ENCODE results near the gene ICA1.
"Not testable (repeated sequence)": the region's sequence is repeated elsewhere in the genome, so short reads cannot be mapped to it uniquely, and the experiment has no call there.

ICA1 gene

DNA sequence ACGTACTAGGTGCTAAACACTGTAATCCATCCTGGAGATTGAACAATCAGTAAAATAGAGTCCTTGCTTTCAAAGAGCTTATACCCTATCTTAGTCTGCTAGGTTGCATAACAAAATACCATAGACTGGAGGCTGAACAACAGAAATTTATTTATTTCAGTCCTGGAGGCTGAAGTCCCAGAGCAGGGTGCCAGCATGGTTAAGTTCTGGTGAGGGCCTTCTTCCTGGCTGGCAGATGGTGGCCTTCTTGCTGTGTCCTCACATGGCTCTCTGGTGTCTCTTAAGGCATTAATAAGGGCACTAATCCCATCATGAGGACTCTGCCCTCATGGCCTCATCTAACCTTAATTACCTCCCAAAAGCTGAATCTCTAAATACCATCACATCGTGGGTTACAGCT lies 43.1 kb upstream of the ICA1 start:
- no peaks in the 10 kb centered on the region for H3K9me3 ChIP-seq (ENCODE audit: control insufficient read depth, insufficient read depth, low read length)
- H3K4me1 ChIP-seq (ENCODE audit: control insufficient read depth, low read length), result no peaks in the 10 kb centered on the region
- H3K27me3 ChIP-seq (ENCODE audit: control insufficient read depth, low read length), result no peaks in the 10 kb centered on the region
- no peaks in the 10 kb centered on the region for H3K9me2 ChIP-seq (replicated peaks; ENCODE audit: control insufficient read depth, low read length)
- H3K79me2 ChIP-seq (ENCODE audit: control insufficient read depth, low read length), result no peaks in the 10 kb centered on the region
- no peak for TF ChIP-seq EZH2phosphoT487 (IDR thresholded peaks at IDR 0.05; ENCODE audit: borderline replicate concordance, low read length)
- H3F3A ChIP-seq (ENCODE audit: control insufficient read depth, insufficient read depth), result no peaks in the 10 kb centered on the region
- H3K4me3 ChIP-seq (ENCODE audit: low read length), result no peak overlapping the region
- H4K20me1 ChIP-seq (ENCODE audit: control insufficient read depth, insufficient read depth, low read depth, low read length), result no peaks in the 10 kb centered on the region
- H3K36me3 ChIP-seq (ENCODE audit: control insufficient read depth, low read length), result no peaks in the 10 kb centered on the region
- no peak overlapping the region for H3K4me2 ChIP-seq (ENCODE audit: low read length)
- no peak overlapping the region for H3K27ac ChIP-seq (ENCODE audit: low read depth, low read length)

DNA sequence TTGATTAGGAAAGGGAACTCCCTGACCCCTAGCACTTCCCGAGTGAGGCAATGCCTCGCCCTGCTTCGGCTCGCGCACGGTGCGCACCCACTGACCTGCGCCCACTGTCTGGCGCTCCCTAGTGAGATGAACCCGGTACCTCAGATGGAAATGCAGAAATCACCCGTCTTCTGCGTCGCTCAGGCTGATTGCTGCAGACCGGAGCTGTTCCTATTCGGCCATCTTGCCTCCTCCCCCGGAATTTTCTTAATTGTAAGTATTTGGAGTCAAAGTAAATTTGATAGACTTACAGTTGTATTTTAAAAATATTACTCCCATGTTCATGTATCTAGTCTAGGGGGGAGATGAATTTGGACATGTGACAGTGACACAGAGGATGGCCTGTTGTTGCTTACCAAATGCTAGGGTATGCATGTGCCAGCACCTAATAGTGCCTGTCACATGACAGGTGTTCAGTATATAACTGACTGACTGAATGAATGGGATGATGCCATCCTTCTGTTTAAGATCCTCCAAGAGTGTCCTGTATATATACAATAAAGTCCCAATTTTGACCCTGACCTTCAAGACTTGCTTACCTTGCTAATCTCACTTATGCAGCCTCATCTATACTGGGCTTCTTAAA lies 42.0 kb upstream of the ICA1 start:
- Histone ChIP-seq H3F3A (ENCODE audit: control insufficient read depth, insufficient read depth) (no peaks in the 10 kb centered on the region), H3K4me1 (ENCODE audit: control insufficient read depth, low read length) (no peaks in the 10 kb centered on the region), H3K4me2 (ENCODE audit: low read length) (no peak overlapping the region), H3K27ac (ENCODE audit: low read depth, low read length) (no peak overlapping the region), H3K79me2 (ENCODE audit: control insufficient read depth, low read length) (no peaks in the 10 kb centered on the region), H3K27me3 (ENCODE audit: control insufficient read depth, low read length) (no peaks in the 10 kb centered on the region), H3K9me3 (ENCODE audit: control insufficient read depth, insufficient read depth, low read length) (no peaks in the 10 kb centered on the region), H3K4me3 (ENCODE audit: low read length) (no peak overlapping the region), H4K20me1 (ENCODE audit: control insufficient read depth, insufficient read depth, low read depth, low read length) (no peaks in the 10 kb centered on the region), H3K36me3 (ENCODE audit: control insufficient read depth, low read length) (no peaks in the 10 kb centered on the region), H3K9me2 (replicated peaks; ENCODE audit: control insufficient read depth, low read length) (no peaks in the 10 kb centered on the region)
- TF ChIP-seq, protein P1, sequence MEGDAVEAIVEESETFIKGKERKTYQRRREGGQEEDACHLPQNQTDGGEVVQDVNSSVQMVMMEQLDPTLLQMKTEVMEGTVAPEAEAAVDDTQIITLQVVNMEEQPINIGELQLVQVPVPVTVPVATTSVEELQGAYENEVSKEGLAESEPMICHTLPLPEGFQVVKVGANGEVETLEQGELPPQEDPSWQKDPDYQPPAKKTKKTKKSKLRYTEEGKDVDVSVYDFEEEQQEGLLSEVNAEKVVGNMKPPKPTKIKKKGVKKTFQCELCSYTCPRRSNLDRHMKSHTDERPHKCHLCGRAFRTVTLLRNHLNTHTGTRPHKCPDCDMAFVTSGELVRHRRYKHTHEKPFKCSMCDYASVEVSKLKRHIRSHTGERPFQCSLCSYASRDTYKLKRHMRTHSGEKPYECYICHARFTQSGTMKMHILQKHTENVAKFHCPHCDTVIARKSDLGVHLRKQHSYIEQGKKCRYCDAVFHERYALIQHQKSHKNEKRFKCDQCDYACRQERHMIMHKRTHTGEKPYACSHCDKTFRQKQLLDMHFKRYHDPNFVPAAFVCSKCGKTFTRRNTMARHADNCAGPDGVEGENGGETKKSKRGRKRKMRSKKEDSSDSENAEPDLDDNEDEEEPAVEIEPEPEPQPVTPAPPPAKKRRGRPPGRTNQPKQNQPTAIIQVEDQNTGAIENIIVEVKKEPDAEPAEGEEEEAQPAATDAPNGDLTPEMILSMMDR (IDR thresholded peaks at IDR 0.05; ENCODE audit: low read depth, low read length, poor library complexity, severe bottlenecking), result no peak
- TF ChIP-seq EZH2phosphoT487 (IDR thresholded peaks at IDR 0.05; ENCODE audit: borderline replicate concordance, low read length), result no peak

DNA sequence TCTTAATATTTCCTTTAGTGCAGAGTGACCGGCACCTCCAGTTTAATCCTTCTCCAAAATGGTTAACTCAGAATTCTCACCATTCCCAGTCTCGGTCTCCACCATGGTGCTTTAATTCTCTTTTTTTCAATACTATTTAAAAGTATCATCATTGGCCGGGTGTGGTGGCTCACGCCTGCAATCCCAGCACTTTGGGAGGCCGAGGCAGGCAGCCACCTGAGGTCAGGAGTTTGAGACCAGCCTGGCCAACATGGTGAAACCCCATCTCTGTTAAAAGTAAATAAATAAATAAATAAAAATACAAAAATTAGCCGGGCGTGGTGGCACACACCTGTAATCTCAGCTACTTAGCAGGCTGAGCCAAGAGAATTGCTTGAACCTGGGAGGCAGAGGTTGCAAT lies 35.1 kb upstream of the ICA1 start:
- not testable (repeated sequence) for H3K79me2 ChIP-seq (ENCODE audit: control insufficient read depth, low read length); H4K20me1 ChIP-seq (ENCODE audit: control insufficient read depth, insufficient read depth, low read depth, low read length); H3K4me2 ChIP-seq (ENCODE audit: low read length); H3K4me3 ChIP-seq (ENCODE audit: low read length); H3K27me3 ChIP-seq (ENCODE audit: control insufficient read depth, low read length); H3F3A ChIP-seq (ENCODE audit: control insufficient read depth, insufficient read depth); H3K9me2 ChIP-seq (replicated peaks; ENCODE audit: control insufficient read depth, low read length); H3K36me3 ChIP-seq (ENCODE audit: control insufficient read depth, low read length); H3K9me3 ChIP-seq (ENCODE audit: control insufficient read depth, insufficient read depth, low read length); H3K27ac ChIP-seq (ENCODE audit: low read depth, low read length); H3K4me1 ChIP-seq (ENCODE audit: control insufficient read depth, low read length)

DNA sequence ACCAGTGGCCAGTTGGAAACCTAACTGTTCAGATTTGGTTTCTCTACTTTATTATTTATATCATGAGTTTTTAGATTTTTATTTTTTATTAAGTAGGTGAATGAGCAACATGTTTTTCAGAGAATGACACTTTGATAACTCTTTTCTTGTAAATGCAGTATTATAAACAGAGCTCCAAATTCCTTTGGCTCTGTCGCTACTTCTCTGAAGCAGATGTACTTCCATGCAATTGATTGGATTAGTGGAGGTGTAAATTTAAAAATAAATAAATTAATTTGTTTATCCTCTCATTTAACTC lies 34.3 kb upstream of the ICA1 start:
- Histone ChIP-seq H3K9me2 (replicated peaks; ENCODE audit: control insufficient read depth, low read length) (no peaks in the 10 kb centered on the region), H3K4me1 (ENCODE audit: control insufficient read depth, low read length) (no peaks in the 10 kb centered on the region), H3K27ac (ENCODE audit: low read depth, low read length) (no peak overlapping the region), H3K79me2 (ENCODE audit: control insufficient read depth, low read length) (no peaks in the 10 kb centered on the region), H4K20me1 (ENCODE audit: control insufficient read depth, insufficient read depth, low read depth, low read length) (no peaks in the 10 kb centered on the region), H3K27me3 (ENCODE audit: control insufficient read depth, low read length) (peaks cover 9% of the 10 kb centered on the region; the same call in 1 of the 2 replicates), H3K4me3 (ENCODE audit: low read length) (no peak overlapping the region), H3K9me3 (ENCODE audit: control insufficient read depth, insufficient read depth, low read length) (no peaks in the 10 kb centered on the region), H3K36me3 (ENCODE audit: control insufficient read depth, low read length) (no peaks in the 10 kb centered on the region), H3K4me2 (ENCODE audit: low read length) (no peak overlapping the region), H3F3A (ENCODE audit: control insufficient read depth, insufficient read depth) (0 out of 2 replicates have a peak, but pooled peaks cover 4% of the 10 kb centered on the region)
- TF ChIP-seq, protein P1 (IDR thresholded peaks at IDR 0.05; ENCODE audit: low read depth, low read length, poor library complexity, severe bottlenecking), result no peak
- TF ChIP-seq EZH2phosphoT487 (IDR thresholded peaks at IDR 0.05; ENCODE audit: borderline replicate concordance, low read length), result no peak

Data from DOHH2 (cell line).